ENCODE data around the gene SP140L.
"Not testable (repeated sequence)": the region's sequence is repeated elsewhere in the genome, so short reads cannot be mapped to it uniquely, and the experiment has no call there.

Gene SP140L

GRCh38 chr2:230405824-230406223, 78.8 kb downstream of the SP140L start:
- no peak overlapping the region for H3K4me3 ChIP-seq (ENCODE audit: low read depth, low read length)
- no peak for DNase-seq (ENCODE audit: low read depth)
- TF ChIP-seq MAX (IDR thresholded peaks at IDR 0.05; ENCODE audit: low read depth, low read length): no peak
- TF ChIP-seq, protein P1, sequence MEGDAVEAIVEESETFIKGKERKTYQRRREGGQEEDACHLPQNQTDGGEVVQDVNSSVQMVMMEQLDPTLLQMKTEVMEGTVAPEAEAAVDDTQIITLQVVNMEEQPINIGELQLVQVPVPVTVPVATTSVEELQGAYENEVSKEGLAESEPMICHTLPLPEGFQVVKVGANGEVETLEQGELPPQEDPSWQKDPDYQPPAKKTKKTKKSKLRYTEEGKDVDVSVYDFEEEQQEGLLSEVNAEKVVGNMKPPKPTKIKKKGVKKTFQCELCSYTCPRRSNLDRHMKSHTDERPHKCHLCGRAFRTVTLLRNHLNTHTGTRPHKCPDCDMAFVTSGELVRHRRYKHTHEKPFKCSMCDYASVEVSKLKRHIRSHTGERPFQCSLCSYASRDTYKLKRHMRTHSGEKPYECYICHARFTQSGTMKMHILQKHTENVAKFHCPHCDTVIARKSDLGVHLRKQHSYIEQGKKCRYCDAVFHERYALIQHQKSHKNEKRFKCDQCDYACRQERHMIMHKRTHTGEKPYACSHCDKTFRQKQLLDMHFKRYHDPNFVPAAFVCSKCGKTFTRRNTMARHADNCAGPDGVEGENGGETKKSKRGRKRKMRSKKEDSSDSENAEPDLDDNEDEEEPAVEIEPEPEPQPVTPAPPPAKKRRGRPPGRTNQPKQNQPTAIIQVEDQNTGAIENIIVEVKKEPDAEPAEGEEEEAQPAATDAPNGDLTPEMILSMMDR (IDR thresholded peaks at IDR 0.05; ENCODE audit: low read depth, low read length): no peak
- TF ChIP-seq MYC (IDR thresholded peaks at IDR 0.05; ENCODE audit: low read depth, low read length): no peak
- no peak for TF ChIP-seq POLR2A (IDR thresholded peaks at IDR 0.05; ENCODE audit: extremely low read depth, insufficient read length)

DNA sequence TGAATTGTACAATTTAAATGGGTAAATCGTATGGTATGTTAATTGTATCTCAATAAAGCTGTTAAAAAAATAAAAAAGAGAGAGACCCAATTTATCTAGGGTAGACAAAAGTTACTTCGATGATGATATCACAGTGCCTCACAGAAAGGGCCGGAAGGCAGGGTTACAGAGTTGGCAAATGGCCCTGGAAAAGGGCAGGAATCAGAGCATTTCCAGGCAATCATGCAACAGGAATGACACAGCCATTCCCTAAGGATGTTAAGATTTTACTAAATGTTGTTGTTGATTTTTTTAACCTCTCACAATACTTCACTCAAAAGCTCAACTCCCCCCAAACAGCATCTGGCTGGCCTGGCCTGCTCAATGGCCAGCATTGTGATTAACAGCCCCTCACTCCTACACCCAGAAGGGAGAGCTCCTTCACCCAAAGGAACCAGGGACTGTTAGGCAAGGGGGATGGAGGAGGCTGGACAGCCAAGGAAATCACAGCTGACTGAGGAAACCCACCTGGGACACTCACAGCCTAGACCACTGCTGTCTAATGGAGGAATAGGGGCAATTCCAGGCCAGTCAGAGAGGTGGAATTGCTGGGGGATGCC, 81.3 kb downstream of the SP140L start:
- H3K4me3 ChIP-seq (ENCODE audit: low read depth, low read length): no peak overlapping the region
- TF ChIP-seq, protein P1 (IDR thresholded peaks at IDR 0.05; ENCODE audit: low read depth, low read length): no peak
- no peak for TF ChIP-seq MYC (IDR thresholded peaks at IDR 0.05; ENCODE audit: low read depth, low read length)
- no peak for TF ChIP-seq MAX (IDR thresholded peaks at IDR 0.05; ENCODE audit: low read depth, low read length)
- no peak for TF ChIP-seq POLR2A (IDR thresholded peaks at IDR 0.05; ENCODE audit: extremely low read depth, insufficient read length)
- DNase-seq (ENCODE audit: low read depth): no peak

DNA sequence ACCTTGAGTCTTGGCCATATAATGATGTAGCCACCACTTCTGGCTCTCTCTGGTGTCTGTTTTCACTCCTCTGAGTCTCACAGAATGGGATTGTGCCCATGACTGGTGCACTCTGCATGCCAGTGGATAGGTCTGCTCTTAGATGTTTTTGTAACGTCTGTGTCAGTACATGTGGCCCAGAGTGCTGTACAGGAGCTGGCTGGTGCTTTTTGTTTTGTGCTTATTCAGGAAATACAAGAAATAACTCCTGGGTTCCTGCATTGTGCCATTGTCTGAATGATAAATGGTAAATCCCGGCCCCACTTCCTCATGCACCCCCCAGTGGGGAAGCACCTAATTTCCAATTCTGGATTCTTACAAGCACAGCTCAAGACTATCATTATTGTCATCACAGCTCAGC, 82.3 kb downstream of the SP140L start:
- not testable (repeated sequence) for DNase-seq (ENCODE audit: low read depth); H3K4me3 ChIP-seq (ENCODE audit: low read depth, low read length)

GRCh38 chr2:230410263-230410662, 83.3 kb downstream of the SP140L start:
- TF ChIP-seq POLR2A (IDR thresholded peaks at IDR 0.05; ENCODE audit: extremely low read depth, insufficient read length) (no peak), MAX (IDR thresholded peaks at IDR 0.05; ENCODE audit: low read depth, low read length) (no peak), MYC (IDR thresholded peaks at IDR 0.05; ENCODE audit: low read depth, low read length) (no peak)
- TF ChIP-seq, protein P1 (IDR thresholded peaks at IDR 0.05; ENCODE audit: low read depth, low read length): no peak
- DNase-seq (ENCODE audit: low read depth): no peak
- H3K4me3 ChIP-seq (ENCODE audit: low read depth, low read length): no peak overlapping the region

GRCh38 chr2:230410861-230411569, 84.0 kb downstream of the SP140L start:
- TF ChIP-seq MAX (IDR thresholded peaks at IDR 0.05; ENCODE audit: low read depth, low read length) (no peak), POLR2A (IDR thresholded peaks at IDR 0.05; ENCODE audit: extremely low read depth, insufficient read length) (no peak), MYC (IDR thresholded peaks at IDR 0.05; ENCODE audit: low read depth, low read length) (no peak)
- TF ChIP-seq, protein P1 (IDR thresholded peaks at IDR 0.05; ENCODE audit: low read depth, low read length): no peak
- DNase-seq (ENCODE audit: low read depth): no peak
- peak overlapping the region; percentile 91 for H3K4me3 ChIP-seq (ENCODE audit: low read depth, low read length)

DNA sequence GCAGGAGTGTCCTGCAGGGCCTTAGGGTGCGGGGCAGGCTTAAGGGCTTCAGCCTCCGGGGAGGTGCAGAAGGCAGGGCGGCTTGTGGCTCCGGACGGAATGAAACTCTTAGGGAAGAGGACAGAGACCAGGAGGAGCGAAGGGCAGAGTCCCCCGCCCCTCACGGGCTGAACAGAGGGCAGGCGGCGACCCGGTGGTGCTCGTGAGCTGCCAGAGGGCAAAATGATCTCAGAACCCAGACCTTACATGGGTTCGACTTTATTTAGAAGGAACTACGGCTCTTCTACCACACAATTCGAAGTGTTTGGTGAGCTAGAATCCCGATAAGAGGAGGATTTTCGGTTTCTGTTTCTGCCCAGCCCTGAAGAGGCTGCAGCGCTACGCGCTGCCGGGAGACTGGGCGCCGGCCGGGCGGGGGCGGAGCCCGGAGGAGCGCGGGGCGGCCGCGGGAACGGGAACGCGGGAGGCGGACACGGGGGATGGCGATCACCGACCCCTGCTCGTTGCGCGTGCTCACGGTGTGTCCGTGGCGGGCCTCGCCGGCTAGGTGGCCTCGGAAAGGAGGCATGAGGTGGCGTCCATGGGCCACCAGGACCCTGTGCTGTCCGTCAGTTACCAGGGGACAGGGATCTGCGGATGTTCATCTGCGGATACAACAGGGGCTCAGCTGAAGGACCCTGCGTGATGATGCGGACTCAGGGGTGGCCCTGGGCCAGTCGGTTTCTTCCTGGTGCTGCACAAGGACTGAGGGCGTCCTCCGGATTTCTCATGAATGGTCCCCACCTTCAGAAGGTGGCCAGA, 84.8 kb downstream of the SP140L start:
- TF ChIP-seq MAX (IDR thresholded peaks at IDR 0.05; ENCODE audit: low read depth, low read length) (0 out of 2 replicates have a peak, but pooled peaks have one; percentile 26), POLR2A (IDR thresholded peaks at IDR 0.05; ENCODE audit: extremely low read depth, insufficient read length) (peak; percentile 53), MYC (IDR thresholded peaks at IDR 0.05; ENCODE audit: low read depth, low read length) (peak; percentile 42; the same call in 1 of the 2 replicates)
- TF ChIP-seq, protein P1 (IDR thresholded peaks at IDR 0.05; ENCODE audit: low read depth, low read length): no peak

More for the DNA sequence above, 84.8 kb downstream of the SP140L start:
- peak; percentile 75 for DNase-seq (ENCODE audit: low read depth)
- peak overlapping the region; percentile 91 for H3K4me3 ChIP-seq (ENCODE audit: low read depth, low read length)
